Neural cell (in vitro differentiated cells): ENCODE data around the gene NT5DC4. TPM values are rescaled to one million over a fixed set of nuclear protein-coding genes. Genes with fewer than 3 reads are reported as not detected.

Experiments used
- H2AFZ ChIP-seq: fragments of 200-600, 300-800 bp; sonication (generic), shearing (Covaris generic); 2 replicates; pipeline ENCODE4 v1.6.0; 2014; ENCODE audit warnings: low read depth, mild to moderate bottlenecking, antibody characterized with exemption, low read length, moderate library complexity
- H3F3A ChIP-seq: fragments of 200-600 bp; shearing (Covaris generic); 2 replicates; pipeline ENCODE4 v1.6.1; 2016; ENCODE audit warnings: mild to moderate bottlenecking, moderate library complexity, mixed read lengths, antibody characterized with exemption, low read length; ENCODE audit not compliant: insufficient read depth, poor library complexity, severe bottlenecking
- H3K27ac ChIP-seq: fragments of 200-600, 300-800 bp; sonication (generic), shearing (Covaris generic); 2 replicates; pipeline ENCODE4 v1.5.1; 2014; ENCODE audit warnings: mild to moderate bottlenecking, low read length, moderate library complexity
- H3K27me3 ChIP-seq: fragments of 300-800, 200-600 bp; sonication (generic), shearing (Covaris generic); 2 replicates; pipeline ENCODE4 v1.6.0; 2014; ENCODE audit warnings: mild to moderate bottlenecking, low read depth, low read length, moderate library complexity; ENCODE audit not compliant: insufficient read depth
- H3K36me3 ChIP-seq: fragments of 300-800, 200-600 bp; sonication (generic), shearing (Covaris generic); 2 replicates; pipeline ENCODE4 v1.5.1; 2014; ENCODE audit warnings: mild to moderate bottlenecking, antibody characterized with exemption, low read length, moderate library complexity; ENCODE audit not compliant: insufficient read depth
- H3K4me2 ChIP-seq: fragments of 300-800, 200-600 bp; sonication (generic), shearing (Covaris generic); 2 replicates; pipeline ENCODE4 v1.6.0; 2014; ENCODE audit warnings: mild to moderate bottlenecking, low read length
- H3K4me3 ChIP-seq: fragments of 300-800, 200-600 bp; sonication (generic), shearing (Covaris generic); 2 replicates; pipeline ENCODE4 v1.5.1; 2014; ENCODE audit warnings: mild to moderate bottlenecking, low read length, moderate library complexity
- H3K79me2 ChIP-seq: fragments of 200-600 bp; shearing (Covaris generic); replicated peaks from 2 replicates; pipeline ENCODE4 v1.6.0; 2014; ENCODE audit warnings: mild to moderate bottlenecking, low read length, moderate library complexity; ENCODE audit not compliant: insufficient read depth
- H3K9ac ChIP-seq: fragments of 300-800, 200-600 bp; sonication (generic), shearing (Covaris generic); 2 replicates; pipeline ENCODE4 v1.6.1; 2016; ENCODE audit warnings: mild to moderate bottlenecking, low read length, mixed read lengths
- H3K9me2 ChIP-seq: fragments of 200-600 bp; shearing (Covaris generic); 2 replicates; pipeline ENCODE4 v1.6.1; 2016; ENCODE audit warnings: mild to moderate bottlenecking, low read length, mixed read lengths; ENCODE audit not compliant: insufficient read depth
- H3K9me3 ChIP-seq: fragments of 200-600, 300-800 bp; sonication (generic), shearing (Covaris generic); 2 replicates; pipeline ENCODE4 v1.6.1; 2016; ENCODE audit warnings: mild to moderate bottlenecking, mixed run types, low read length, moderate library complexity, mixed read lengths
- H4K20me1 ChIP-seq: fragments of 200-600 bp; shearing (Covaris generic); 2 replicates; pipeline ENCODE4 v1.6.1; 2016; ENCODE audit warnings: mild to moderate bottlenecking, mixed run types; ENCODE audit not compliant: insufficient read depth
- CTCF ChIP-seq: fragments of 450-650 bp; IDR thresholded peaks from 2 replicates; pipeline ENCODE4 v1.5.1; 2014; ENCODE audit warnings: antibody characterized with exemption, mild to moderate bottlenecking, moderate library complexity; ENCODE audit not compliant: poor library complexity, severe bottlenecking
- EP300 ChIP-seq: fragments of 450-650 bp; conservative IDR thresholded peaks from 2 replicates; pipeline ENCODE4 v1.6.1; 2014; ENCODE audit warnings: antibody characterized with exemption, mild to moderate bottlenecking, moderate library complexity; ENCODE audit not compliant: poor library complexity, severe bottlenecking
- EZH2 ChIP-seq: fragments of 200-600, 300-800 bp; shearing (Covaris generic), sonication (generic); IDR thresholded peaks from 2 replicates; pipeline ENCODE4 v1.6.1; 2014; ENCODE audit warnings: antibody characterized with exemption, low read length, borderline replicate concordance, mild to moderate bottlenecking; ENCODE audit not compliant: insufficient read depth, poor library complexity, severe bottlenecking
- MXI1 ChIP-seq: fragments of 450-650 bp; conservative IDR thresholded peaks from 2 replicates; pipeline ENCODE4 v1.6.1; 2014; ENCODE audit warnings: antibody characterized with exemption, mild to moderate bottlenecking; ENCODE audit not compliant: poor library complexity, severe bottlenecking
- POLR2AphosphoS5 ChIP-seq: IDR thresholded peaks from 2 replicates; pipeline ENCODE4 v1.6.1; 2012
- RAD21 ChIP-seq: fragments of 450-650 bp; conservative IDR thresholded peaks from 2 replicates; pipeline ENCODE4 v1.6.1; 2014; ENCODE audit warnings: antibody characterized with exemption, mild to moderate bottlenecking, moderate library complexity
- REST ChIP-seq: IDR thresholded peaks from 2 replicates; pipeline ENCODE4 v1.6.1; 2012; ENCODE audit warnings: borderline replicate concordance
- SMC3 ChIP-seq: fragments of 450-650 bp; conservative IDR thresholded peaks from 2 replicates; pipeline ENCODE4 v1.6.1; 2014; ENCODE audit warnings: antibody characterized with exemption, mild to moderate bottlenecking, moderate library complexity; ENCODE audit not compliant: poor library complexity
- TAF1 ChIP-seq: IDR thresholded peaks from 2 replicates; pipeline ENCODE4 v1.6.1; 2012; ENCODE audit warnings: low read depth
- polyA plus RNA-seq: library from polyadenylated mRNA; depleted of rRNA; stranded (reverse); fragments of >200 nt; gene quantifications from 2 replicates; pipeline ENCODE4 v1.2.3, GENCODE V29; 2014

The NT5DC4 gene
- polyA plus RNA-seq, 1 donor from 2014 or later, result not detected

GRCh38 chr2:112725545-112726457, 5.0 kb downstream of the NT5DC4 start:
- H3K27ac ChIP-seq, result no peak overlapping the region
- H3K9me3 ChIP-seq, result no peaks in the 10 kb centered on the region
- H3K9me2 ChIP-seq, result no peaks in the 10 kb centered on the region
- no peaks in the 10 kb centered on the region for H3K27me3 ChIP-seq
- H3K9ac ChIP-seq, result no peak overlapping the region
- no peaks in the 10 kb centered on the region for H3K36me3 ChIP-seq
- TF ChIP-seq RAD21 (no peak), REST (no peak), CTCF (no peak), TAF1 (no peak)
- no peak overlapping the region for H2AFZ ChIP-seq
- H3K4me2 ChIP-seq, result no peak overlapping the region
- H3F3A ChIP-seq, result no peaks in the 10 kb centered on the region
- H4K20me1 ChIP-seq, result no peaks in the 10 kb centered on the region
- no peaks in the 10 kb centered on the region for H3K79me2 ChIP-seq
- H3K4me3 ChIP-seq, result no peak overlapping the region

- Histone ChIP-seq H3K9me2 (no peaks in the 10 kb centered on the region), H3K9ac (no peak overlapping the region), H3K36me3 (no peaks in the 10 kb centered on the region), H2AFZ (no peak overlapping the region), H3K4me3 (no peak overlapping the region), H3K4me2 (no peak overlapping the region), H4K20me1 (no peaks in the 10 kb centered on the region), H3F3A (no peaks in the 10 kb centered on the region), H3K27me3 (no peaks in the 10 kb centered on the region), H3K79me2 (no peaks in the 10 kb centered on the region), H3K27ac (no peak overlapping the region), H3K9me3 (no peaks in the 10 kb centered on the region)
- TF ChIP-seq POLR2AphosphoS5 (no peak), RAD21 (peak; percentile 80), MXI1 (no peak), EZH2 (no peak), CTCF (peak; percentile 81), SMC3 (peak; percentile 77), REST (no peak), TAF1 (no peak), EP300 (no peak)
These were observed 5.8 kb downstream of the NT5DC4 start for GRCh38 chr2:112726487-112727190.
